HG02610 (cell line): ENCODE results near the gene CFTR.
"Not testable (repeated sequence)": the region's sequence is repeated elsewhere in the genome, so short reads cannot be mapped to it uniquely, and the experiment has no call there.

Experiments used
- ATAC-seq: cut with Tn5 transposase; IDR thresholded peaks from one replicate; pipeline ENCODE4 v1.9.1; 2021; ENCODE audit warnings: mild to moderate bottlenecking, moderate library complexity; ENCODE audit not compliant: unreplicated experiment

The CFTR gene

DNA sequence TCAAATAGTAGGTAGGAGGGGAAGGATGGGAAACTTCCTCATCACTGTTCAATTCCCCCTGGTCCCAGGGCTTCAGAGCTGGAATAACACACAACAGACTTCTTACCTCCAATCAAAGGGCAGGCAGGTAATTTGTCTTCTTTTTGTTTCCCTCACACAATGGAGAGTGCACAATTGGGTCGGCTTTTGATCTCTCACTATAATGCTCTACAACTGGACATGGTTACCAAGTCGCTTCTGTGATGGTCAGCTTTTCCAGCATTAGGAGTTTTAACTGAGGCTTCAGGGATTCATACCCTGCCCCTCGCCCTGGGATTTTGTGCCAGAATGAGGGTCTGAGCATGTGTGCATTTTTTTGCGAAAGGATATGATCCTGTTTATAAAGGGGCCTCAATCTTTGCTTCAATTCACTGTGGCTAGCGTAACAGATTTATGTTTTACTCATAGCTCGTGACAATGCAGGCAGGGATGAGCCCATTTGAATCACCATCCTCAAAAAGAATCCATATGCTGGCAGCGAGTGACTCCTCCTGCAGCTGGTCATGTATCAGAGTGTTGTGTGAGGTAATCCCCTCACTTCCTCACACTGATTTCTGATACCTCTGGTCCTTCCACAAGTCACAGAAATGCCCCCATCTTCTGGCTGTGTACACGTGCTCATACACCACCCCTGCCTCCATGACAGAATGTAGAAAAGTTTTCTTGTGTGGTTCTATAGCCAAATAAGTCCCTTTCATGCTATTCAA, 203.8 kb downstream of the CFTR start:
- no peak for ATAC-seq

DNA sequence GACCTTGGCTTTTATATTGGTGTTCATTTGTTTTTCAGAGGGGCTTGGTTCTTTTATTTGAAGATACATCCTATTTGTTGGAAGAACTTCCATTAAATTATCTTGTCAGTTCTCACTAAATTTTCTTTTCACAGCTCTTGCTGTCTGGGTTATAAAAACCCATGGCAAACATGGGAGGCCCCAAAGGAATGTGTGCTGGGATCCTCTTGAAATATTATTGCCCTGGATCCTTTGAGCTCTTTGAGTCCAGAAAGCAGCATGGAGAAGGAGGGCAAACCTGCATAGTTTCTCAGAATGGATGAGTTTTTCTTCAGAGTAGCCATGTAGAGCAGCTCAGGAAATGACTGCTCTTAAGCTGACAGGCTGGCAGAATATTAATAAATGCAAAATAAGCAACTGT, 206.0 kb downstream of the CFTR start:
- no peak for ATAC-seq

DNA sequence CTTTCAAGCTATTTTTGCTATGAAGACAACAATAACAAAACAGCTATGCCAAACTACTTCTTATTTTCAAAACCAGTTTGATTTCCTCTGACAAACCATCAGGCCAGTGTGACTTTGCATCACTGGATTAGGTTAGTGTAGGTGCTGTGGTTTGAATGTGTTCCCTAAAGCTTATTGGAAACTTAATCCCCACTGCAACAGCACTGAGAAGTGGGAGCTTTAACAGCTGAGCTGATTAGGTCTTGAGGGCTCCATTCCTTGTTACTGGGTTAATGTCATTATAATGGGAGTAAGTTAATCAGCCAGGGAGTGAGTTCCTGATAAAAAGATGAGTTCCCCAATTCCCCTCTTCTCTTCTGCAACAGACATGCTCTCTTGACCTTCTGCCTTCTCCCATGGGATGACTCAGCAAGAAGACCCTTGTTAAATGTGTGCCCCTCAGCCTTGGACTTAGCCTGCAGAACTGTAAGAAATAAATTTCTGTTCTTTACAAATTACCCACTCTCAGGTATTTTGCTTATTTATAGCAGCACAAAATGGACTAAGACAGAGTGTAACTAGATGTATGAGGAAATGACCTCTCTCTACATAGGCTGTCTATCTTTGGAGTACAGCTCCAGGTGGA, 206.6 kb downstream of the CFTR start:
- ATAC-seq: no peak

DNA sequence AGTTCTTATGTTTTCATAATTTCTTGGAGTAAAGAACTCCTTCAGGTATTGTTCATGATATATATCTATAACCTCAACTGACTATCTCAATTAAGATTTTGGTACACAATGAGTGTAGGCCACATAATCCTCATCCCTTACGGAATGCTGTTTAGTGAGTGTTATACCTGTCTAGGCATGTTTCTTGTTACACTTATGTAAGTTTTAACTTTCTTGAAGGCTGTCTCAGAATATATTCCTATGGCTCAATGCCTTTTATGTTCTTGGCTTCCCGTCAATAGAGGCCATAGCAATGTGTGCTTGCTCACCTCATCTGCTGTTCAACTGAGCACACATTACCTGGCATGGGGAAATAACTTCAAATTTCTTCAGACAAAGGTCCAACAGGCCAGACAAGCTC, 208.3 kb downstream of the CFTR start:
- ATAC-seq: no peak

DNA sequence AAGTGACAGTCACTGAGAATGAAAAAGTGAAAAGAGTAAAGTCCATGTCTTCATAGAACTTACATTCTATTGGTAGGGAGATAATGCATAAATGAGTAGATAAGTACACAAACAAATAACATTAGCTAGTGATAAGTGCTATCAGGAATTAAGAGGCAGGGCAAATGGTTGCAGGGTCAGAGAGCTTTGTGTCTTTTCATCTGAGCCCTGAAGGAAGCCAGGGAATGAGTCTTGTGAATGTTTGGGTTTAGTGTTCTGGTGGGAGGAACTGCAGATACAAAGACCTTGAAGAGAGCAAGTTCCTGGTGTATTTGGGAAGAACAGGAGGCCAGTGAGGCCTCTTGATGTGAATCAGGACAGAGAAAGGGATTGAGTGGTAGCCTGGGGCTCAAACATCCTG, 209.6 kb downstream of the CFTR start:
- no peak for ATAC-seq

DNA sequence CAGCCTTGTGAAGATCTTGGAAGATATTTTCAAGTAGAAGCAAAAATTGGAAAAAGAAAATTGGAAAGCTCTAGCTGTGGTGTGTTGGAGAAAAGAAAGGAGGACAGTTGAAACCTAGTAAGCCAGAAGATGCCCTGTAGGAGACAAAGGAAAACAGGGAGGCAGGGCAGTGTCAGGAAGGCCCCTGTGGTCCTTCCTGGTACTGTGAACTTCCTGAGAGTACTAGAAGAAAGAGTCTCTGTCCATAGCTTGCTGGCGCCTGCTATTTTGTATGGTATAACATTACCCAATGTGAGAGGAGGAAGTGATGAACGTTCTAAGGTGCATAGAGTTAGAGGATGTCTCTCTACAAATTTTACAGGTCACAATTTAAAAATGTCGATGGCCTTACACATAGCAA, 210.3 kb downstream of the CFTR start:
- ATAC-seq: no peak

DNA sequence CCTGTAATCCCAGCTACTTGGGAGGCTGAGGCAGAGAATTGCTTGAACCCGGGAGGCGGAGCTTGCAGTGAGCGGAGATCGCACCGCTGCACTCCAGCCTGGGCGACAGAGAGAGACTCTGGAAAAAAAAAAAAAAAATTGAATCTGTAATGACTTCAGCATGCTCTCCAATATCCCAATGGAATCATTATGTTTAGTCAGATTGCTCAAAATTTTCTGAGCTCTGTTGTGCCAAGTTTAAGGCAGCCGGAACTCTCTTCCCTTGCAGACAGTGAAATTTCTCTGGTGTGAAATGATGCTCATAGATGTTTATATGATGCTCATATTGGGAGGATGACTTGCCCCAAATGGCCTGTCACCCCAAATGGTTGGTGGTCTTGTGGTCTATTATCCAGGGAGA, 212.5 kb downstream of the CFTR start:
- no peak for ATAC-seq

DNA sequence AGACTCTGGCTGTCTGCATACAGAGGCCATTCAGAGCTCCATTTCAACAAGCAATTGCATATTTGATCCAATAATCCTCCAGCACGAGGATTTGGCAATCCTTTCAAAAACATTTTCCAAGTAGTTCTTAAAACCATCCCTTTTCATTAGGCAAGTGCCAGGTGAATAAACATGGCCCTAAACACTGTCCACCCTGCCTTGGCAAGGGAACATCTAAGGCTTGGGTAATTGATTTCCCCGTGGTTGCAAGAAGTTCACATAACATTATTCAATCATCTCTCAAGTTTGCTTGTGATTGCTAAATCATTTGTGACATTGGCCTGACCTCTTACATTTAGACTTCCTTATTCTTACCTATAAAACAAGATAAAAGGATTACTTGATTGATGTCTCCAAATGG, 218.2 kb downstream of the CFTR start:
- no peak for ATAC-seq

DNA sequence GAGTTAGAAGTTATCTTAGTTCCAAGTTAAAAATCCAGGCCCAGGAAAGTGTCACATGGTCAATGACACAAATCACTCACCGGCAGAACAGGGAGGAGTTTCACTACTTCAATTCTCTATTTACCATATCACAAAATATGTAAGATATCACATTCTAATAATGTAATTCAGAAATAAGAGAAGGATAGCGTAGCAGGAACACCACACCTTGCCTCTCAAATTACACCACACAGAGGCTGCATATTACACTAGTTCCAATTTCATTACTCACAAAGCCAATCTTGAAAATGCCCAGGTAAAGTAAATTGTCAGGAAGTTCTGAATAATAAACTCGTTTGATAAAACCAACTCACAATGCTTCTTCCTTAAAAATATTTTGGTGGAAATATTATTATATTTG, 224.2 kb downstream of the CFTR start:
- no peak for ATAC-seq

DNA sequence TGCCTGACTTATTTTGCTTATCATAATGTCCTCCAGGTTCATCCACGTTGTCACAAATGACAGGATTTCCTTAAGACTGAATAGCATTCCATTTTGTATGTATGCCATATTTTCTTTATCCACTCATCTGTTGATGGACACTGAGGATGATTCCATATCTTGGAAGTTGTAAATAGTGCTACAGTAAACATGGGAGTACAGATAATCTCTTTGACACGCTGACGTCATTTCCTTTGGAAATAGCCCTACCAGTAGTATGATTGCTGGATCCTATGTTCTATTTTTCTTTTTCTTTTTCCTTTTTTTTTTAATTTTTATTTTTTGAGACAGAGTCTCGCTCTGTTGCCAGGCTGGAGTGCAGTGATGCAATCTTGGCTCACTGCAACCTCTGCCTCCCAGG, 225.8 kb downstream of the CFTR start:
- ATAC-seq: no peak

DNA sequence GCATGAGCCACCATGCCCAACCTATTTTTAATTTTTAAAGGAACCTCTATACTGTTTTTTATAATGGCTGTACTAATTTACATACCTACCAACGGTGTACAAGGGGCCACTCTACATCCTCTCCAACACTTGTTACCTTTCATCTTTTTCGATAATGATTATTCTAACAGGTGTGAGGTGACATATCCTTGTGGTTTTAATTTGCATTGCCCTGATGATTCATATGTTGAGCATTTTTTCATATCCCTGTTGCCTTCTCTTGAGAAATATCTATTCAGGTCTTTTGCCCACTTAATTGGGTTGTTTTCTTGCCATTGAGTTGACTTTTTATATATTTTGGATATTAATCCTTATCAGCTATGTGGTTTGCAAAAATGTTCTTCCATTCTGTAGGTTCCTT, 226.4 kb downstream of the CFTR start:
- peak; percentile 66 for ATAC-seq

DNA sequence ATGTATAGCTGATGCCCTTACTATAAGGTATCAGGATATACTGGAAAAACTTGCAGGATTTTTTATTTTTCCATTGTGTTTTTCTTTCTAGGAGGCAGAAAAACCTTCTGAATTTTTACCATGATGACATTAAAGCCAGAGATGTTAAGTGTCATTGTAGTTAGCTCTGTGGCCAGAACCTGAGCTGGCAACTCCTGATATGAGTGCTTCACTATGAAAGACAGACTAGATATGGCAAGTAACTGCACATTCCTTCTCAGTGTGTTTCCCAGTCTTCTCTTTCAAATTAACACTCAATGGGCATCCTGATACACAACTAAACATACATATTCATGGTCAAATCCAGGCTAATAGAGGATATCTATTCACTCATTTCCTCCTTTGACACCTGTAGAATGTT, 227.3 kb downstream of the CFTR start:
- no peak for ATAC-seq

DNA sequence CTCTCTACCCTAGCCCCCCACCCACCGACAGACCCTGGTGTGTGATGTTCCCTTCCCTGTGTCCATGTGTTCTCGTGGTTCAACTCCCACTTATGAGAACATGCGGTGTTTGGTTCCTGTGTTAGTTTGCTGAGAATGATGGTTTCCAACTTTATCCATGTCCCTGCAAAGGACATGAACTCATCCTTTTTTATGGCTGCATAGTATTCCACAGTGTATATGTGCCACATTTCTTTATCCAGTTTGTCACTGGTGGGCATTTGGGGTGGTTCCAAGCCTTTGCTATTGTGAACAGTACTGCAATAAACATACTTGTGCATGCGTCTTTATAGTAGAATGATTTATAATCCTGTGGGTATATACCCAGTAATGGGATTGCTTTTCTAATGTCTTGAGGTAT, 228.3 kb downstream of the CFTR start:
- not testable (repeated sequence) for ATAC-seq

DNA sequence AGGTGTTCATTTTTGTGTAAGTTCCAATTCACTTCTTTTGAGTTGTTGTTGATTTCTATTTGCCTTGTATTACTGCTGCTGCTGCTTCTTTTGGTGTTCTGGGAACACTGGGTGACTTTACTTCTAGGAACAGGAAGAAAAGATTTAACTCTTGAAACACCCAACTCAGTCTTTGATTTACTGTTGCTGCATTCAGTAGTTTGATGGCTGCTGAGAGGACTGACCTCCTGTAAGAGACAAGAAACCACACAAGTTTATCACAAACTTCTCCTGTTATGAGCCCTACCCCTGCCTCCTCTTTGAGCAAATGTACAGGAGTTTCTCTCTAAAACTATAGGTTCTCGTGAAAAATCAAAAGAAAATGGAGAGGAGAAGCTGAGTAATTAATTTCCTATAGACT, 231.7 kb downstream of the CFTR start:
- no peak for ATAC-seq

DNA sequence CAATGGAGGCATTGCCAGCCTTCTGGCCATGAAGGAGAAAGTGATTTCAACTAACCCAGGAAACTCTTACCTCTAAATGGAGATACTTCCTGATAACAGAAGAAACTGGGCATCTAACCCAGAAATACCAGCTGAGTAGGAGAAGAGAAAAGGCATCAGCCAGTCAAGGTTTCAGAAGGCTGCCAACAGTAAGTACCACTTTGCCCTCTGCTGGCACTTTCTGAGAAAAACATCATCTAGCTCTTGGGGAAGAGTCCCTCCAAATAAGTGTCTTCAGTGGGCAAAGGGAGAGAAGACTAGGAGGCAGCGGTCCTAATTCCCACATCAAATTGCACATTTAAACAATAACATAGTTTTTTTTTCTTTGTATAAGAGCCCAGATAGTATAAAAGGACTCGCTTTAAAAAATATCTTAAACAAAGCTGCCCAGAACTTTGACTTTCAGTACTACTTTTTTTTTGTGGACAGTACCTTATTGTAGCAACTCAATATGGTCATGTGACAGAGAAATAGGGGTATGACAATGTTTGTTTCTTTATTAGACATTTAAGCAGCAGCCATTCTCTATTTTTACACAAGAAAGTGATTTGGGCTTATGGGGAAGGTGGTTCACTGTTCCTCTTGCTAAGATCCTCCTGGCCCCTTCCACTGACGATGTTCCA, 236.1 kb downstream of the CFTR start:
- ATAC-seq: peak; percentile 83

DNA sequence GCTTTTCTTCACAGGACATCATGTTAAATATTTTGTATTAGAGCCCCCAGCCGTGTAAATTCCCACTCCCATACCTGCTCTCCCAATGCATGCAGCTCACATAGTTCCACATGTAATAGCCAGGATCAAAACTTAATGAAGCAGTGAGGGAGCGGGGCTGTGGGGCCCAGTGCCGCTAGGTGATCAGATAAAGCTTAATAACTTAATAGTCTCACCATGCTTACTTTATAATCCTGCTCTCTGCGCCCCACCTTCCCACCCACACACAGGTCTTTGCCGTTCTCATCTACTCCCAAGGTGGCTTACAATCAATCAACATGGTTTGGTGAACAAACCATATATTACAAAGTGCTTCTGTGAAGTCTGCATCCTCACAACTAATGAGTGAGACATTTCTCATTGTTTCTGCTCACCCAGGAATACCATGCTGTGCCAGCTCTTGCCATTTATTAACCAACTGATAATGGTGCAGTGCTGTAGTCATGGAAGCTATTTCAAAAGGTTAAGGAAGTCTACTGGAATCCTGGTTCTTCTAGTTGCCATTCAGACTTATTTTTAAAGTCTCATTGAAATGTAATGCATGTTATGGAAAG, 237.0 kb downstream of the CFTR start:
- no peak for ATAC-seq

DNA sequence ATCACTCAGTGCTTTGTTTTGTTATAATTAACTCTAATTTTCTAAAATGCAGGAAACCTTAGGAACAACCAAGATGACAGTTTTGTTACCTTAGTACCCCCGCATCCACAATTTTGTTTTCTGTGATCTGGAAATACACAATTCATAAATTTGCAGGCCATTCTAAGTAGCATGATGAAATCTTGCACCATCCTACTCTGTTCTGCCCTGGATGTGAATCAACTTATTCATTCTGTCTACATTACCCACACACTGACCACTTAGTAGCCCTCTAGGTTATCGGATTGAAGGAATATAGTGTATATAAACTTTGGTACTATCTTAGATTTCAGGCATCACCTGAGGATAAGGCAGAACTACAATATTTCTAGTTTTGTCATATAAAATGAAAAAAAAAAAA, 237.5 kb downstream of the CFTR start:
- ATAC-seq: no peak
